Brain microvascular endothelial cell (primary cell): ENCODE measurements around the gene STK39.

Experiments
- DNase-seq: peaks from one replicate; pipeline ENCODE4 v3.0.0-alpha.2; 2020
- H3K27ac ChIP-seq: fragments of 250-450 bp; sonication (Bioruptor Pico); 2 replicates; pipeline ENCODE4 v1.5.1; 2020; ENCODE audit warnings: mild to moderate bottlenecking, moderate library complexity
- H3K27me3 ChIP-seq: fragments of 250-450 bp; sonication (Bioruptor Pico); replicated peaks from 2 replicates; pipeline ENCODE4 v1.5.1; 2020; ENCODE audit warnings: mild to moderate bottlenecking
- H3K36me3 ChIP-seq: fragments of 250-450 bp; sonication (Bioruptor Pico); replicated peaks from 2 replicates; pipeline ENCODE4 v1.5.1; 2020; ENCODE audit warnings: mild to moderate bottlenecking
- H3K4me3 ChIP-seq: 2 replicates; pipeline ENCODE4 v1.5.1; 2011; ENCODE audit warnings: low read depth, mild to moderate bottlenecking, control low read depth, low read length, moderate library complexity
- in situ Hi-C: cut with HindIII; loops from 2 replicates; pipeline ENCODE4 v1.10.0; 2017; ENCODE audit warnings: low sequenced_read_pairs, low pct_ligation_motif_present
- TF ChIP-seq, protein P1 (sequence below): IDR thresholded peaks from 2 replicates; pipeline ENCODE4 v1.5.1; 2011; ENCODE audit warnings: low read depth, mild to moderate bottlenecking, moderate library complexity, low read length, control low read depth, inconsistent platforms; ENCODE audit errors: missing control alignments

The STK39 gene

GRCh38 chr2:168145011-168145410 is 102.4 kb downstream of the STK39 start:
- Histone ChIP-seq H3K36me3 (no peaks in the 10 kb centered on the region), H3K27ac (no peak overlapping the region), H3K27me3 (no peaks in the 10 kb centered on the region), H3K4me3 (no peak overlapping the region)
- TF ChIP-seq, protein P1, sequence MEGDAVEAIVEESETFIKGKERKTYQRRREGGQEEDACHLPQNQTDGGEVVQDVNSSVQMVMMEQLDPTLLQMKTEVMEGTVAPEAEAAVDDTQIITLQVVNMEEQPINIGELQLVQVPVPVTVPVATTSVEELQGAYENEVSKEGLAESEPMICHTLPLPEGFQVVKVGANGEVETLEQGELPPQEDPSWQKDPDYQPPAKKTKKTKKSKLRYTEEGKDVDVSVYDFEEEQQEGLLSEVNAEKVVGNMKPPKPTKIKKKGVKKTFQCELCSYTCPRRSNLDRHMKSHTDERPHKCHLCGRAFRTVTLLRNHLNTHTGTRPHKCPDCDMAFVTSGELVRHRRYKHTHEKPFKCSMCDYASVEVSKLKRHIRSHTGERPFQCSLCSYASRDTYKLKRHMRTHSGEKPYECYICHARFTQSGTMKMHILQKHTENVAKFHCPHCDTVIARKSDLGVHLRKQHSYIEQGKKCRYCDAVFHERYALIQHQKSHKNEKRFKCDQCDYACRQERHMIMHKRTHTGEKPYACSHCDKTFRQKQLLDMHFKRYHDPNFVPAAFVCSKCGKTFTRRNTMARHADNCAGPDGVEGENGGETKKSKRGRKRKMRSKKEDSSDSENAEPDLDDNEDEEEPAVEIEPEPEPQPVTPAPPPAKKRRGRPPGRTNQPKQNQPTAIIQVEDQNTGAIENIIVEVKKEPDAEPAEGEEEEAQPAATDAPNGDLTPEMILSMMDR = no peak
- no peak for DNase-seq
- in situ Hi-C loops = no loop called here

DNA sequence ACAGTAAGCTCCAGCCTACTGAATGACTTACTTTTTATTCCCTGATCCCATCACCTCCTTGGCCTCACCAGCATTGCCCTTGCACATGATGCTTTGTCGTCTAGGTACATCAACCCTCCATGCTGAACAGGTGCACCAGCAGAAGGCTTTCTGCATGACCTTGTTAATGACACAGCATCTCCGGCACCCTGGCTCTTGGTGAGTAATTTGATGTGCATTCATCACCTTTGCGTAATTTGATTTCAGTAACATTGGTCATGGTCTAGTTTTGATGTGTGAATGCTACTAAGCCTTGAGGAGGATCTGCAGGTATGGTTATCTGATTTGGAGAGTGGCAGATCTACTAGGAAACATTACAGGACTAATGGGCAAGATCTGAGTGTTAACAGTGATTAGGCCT is 103.6 kb downstream of the STK39 start:
- no peak overlapping the region for H3K4me3 ChIP-seq
- in situ Hi-C loops = no loop called here

GRCh38 chr2:168140892-168141291 is 106.5 kb downstream of the STK39 start:
- Histone ChIP-seq H3K36me3 (no peaks in the 10 kb centered on the region), H3K4me3 (no peak overlapping the region), H3K27me3 (no peaks in the 10 kb centered on the region), H3K27ac (no peak overlapping the region)
- no peak for DNase-seq
- in situ Hi-C loops = no loop called here
- TF ChIP-seq, protein P1 = no peak

More for the DNA sequence above, 103.6 kb downstream of the STK39 start:
- TF ChIP-seq, protein P1 = no peak
- Histone ChIP-seq H3K27me3 (no peaks in the 10 kb centered on the region), H3K36me3 (no peaks in the 10 kb centered on the region), H3K27ac (no peak overlapping the region)
- no peak for DNase-seq

DNA sequence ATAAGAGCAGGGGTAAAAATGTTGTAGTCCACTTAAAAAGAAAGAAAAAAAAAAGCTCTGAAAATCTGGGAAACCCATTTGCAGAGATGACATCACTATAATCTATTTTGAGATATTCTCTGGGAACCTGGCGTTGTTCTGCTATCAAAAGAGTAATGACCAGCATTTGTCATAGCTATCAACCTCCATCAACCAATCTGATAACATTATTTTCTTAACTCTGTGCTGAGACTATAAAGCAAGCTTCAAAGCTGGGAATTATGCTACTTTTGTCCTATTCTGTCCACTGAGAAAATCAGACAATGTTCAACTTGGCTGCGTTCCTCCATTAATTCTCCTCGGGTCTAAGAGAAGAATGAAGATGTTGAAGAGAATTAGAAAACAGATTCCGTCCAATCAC is 107.5 kb downstream of the STK39 start:
- H3K4me3 ChIP-seq = no peak overlapping the region
- in situ Hi-C loops = no loop called here
- no peaks in the 10 kb centered on the region for H3K36me3 ChIP-seq
- TF ChIP-seq, protein P1 = no peak
- no peak overlapping the region for H3K27ac ChIP-seq
- peak; percentile 10 for DNase-seq
- no peaks in the 10 kb centered on the region for H3K27me3 ChIP-seq

DNA sequence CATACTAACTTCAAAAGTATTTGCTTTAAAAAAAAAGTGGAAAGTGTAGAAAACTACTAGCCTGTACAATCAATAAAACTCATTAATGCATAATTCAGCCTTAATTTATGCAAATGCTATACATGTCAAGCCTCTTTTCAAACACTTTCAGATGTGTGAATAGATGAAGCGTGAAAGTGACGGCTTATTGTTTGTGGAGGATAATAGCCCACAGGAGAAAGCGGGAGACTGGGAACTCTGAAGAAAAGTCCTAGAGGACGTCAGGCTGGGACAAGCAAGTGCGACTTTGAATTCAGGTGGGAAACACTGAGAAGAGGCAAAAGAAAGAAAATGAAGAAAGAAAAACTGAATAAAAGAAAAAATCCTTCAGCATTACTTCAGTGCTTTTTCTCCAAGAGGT is 108.5 kb downstream of the STK39 start:
- H3K4me3 ChIP-seq = no peak overlapping the region
- DNase-seq = no peak
- H3K27me3 ChIP-seq = no peaks in the 10 kb centered on the region
- TF ChIP-seq, protein P1 = no peak
- H3K36me3 ChIP-seq = peaks cover 3% of the 10 kb centered on the region
- in situ Hi-C loops = no loop called here
- no peak overlapping the region for H3K27ac ChIP-seq

- no peaks in the 10 kb centered on the region for H3K27me3 ChIP-seq
- H3K27ac ChIP-seq = no peak overlapping the region
- H3K36me3 ChIP-seq = peaks cover 3% of the 10 kb centered on the region
- H3K4me3 ChIP-seq = no peak overlapping the region
- in situ Hi-C loops = no loop called here
- TF ChIP-seq, protein P1 = no peak
- peak; percentile 25 for DNase-seq
These were observed 109.0 kb downstream of the STK39 start for GRCh38 chr2:168138374-168138773.
